ENCODE data around the gene ZNF837. TPM values are rescaled to one million over a fixed set of nuclear protein-coding genes. Genes with fewer than 3 reads are reported as not detected.

Gene ZNF837
- total RNA-seq, 1 donor from 2014 or later, result 2.4 TPM

DNA sequence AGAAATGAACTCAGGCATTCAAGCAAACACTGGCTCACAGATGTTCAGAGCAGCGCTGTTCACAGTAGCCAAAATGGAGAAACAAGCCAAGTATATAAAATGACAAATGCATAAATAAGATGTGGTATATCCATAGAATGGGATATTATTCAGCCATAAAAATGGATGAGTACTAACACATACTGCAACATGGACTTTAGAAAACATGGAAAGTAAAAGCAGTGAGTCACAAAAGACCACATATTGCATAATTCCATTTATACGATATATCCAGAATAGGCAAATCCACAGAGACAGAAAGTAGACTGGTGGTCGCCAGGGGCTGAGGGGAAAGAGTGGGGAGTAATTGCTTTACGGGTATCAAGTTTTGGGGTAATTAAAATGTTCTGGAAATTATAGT lies 6.6 kb downstream of the ZNF837 start:
- DNase-seq (ENCODE audit: low spot score in 2 of 2) (no peak), FAIRE-seq (no peak)

DNA sequence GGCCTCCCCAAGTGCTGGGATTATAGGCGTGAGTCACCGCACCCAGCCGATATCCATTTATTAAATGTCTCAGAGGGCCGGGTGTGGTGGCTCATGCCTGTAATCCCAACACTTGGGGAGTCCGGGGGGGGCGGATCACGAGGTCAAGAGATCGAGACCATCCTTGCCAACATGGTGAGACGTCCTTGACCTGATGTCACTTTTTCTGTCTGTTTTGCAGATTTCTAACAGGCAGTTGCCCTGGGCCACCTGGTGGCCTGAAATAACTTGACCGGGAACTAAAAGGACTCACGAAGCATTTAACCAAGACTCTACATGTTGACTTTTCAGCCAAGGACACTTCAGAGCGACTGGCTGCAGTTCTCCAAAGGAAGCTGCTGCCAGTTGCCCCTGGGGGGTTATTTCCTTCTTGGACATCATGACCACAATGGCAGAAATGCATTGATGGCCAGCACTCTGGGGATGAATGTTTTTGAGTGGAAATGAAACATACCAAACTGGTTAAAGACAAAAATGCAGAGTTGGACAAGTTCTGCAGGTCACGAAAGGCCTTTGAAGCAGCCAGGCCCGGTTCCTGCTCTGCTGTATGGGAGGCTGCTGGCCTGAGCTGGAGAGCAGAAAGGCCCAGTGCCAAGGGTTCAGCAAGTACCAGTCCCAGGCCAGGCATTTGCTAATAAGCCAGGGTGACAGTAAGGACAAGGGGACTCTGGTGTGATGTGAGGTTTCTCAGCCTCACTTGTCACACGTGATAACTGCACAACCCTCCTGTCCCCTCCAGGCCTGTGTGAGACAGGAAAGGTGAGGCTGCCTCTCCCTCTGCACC lies 8.3 kb downstream of the ZNF837 start:
- DNase-seq (ENCODE audit: low spot score in 2 of 2) (no peak), FAIRE-seq (no peak)

GRCh38 chr19:58368561-58369360 lies 12.1 kb downstream of the ZNF837 start:
- FAIRE-seq (no peak), DNase-seq (ENCODE audit: low spot score in 2 of 2) (no peak)

- DNase-seq (ENCODE audit: low spot score in 2 of 2), result no peak
- no peak for FAIRE-seq
Measured at GRCh38 chr19:58367698-58368454, 13.0 kb downstream of the ZNF837 start.

- no peak for FAIRE-seq
- no peak for DNase-seq (ENCODE audit: low spot score in 2 of 2)
Measured at GRCh38 chr19:58366585-58367430, 14.0 kb downstream of the ZNF837 start.

DNA sequence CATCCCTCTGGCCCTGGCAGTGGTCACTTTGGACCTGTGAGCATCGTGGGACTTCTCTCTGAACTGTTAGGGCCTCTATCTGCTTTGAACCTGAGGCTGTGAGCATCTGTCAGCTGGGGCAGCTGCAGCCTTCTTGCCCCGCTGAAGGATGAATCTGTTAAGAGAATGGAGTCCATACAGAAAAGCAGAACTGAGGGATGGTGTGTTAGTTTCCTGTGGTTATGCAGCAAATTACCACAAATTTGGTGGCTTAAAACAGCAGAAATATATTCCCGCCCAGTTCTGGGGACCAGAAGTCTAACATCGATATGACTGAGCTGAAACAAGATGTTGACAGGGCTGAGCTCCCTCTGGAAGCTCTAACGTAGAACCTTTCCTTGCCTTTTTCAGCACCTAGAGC lies 16.7 kb downstream of the ZNF837 start:
- FAIRE-seq (no peak), DNase-seq (ENCODE audit: low spot score in 2 of 2) (no peak)

- FAIRE-seq, result no peak
- peak; percentile 100 for DNase-seq (ENCODE audit: low spot score in 2 of 2)
Measured at GRCh38 chr19:58362272-58362994, 18.4 kb downstream of the ZNF837 start, which contains the start of gene ZNF497. TSS of gene ZNF497 (minus strand) at chr19:58362751. CDS start at chr19:58357635, 5,116 bp downstream.

- no peak for FAIRE-seq
- peak in 1 of 2 donors; percentile 71 for DNase-seq (ENCODE audit: low spot score in 2 of 2)
Measured at GRCh38 chr19:58361900-58362271, 18.9 kb downstream of the ZNF837 start.

DNA sequence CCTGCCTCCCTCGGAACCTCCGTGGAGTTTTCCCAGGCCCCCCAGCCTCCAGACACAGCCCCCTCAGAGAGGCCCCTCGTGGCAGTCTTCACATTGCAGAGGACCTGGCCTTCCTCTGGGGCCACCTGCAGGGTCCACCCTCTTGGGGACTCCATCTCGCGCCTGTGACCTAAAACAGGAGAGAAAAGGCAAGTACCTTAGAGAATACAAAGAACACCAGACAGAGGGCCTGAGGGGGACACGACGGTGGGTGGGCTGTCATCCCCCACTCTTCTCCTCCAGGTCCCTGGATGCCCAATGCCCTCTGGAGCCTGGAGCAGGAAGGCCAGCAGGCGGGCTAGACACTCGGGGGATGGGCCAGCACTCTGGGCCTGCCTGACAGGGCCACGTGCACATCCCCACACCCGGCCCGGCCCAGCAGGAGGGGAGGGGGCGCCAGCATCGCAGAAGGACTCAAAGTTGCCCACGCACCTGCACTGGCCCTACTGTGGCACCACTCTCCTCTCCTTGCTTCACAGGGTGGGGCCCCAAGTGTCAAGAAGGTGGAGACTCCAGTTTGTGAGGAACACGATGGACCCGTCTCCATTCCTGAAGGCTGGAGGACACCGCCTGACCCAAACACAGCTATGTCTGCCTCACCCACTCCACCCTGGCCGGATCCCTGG lies 23.2 kb downstream of the ZNF837 start:
- FAIRE-seq (no peak), DNase-seq (ENCODE audit: low spot score in 2 of 2) (no peak)

DNA sequence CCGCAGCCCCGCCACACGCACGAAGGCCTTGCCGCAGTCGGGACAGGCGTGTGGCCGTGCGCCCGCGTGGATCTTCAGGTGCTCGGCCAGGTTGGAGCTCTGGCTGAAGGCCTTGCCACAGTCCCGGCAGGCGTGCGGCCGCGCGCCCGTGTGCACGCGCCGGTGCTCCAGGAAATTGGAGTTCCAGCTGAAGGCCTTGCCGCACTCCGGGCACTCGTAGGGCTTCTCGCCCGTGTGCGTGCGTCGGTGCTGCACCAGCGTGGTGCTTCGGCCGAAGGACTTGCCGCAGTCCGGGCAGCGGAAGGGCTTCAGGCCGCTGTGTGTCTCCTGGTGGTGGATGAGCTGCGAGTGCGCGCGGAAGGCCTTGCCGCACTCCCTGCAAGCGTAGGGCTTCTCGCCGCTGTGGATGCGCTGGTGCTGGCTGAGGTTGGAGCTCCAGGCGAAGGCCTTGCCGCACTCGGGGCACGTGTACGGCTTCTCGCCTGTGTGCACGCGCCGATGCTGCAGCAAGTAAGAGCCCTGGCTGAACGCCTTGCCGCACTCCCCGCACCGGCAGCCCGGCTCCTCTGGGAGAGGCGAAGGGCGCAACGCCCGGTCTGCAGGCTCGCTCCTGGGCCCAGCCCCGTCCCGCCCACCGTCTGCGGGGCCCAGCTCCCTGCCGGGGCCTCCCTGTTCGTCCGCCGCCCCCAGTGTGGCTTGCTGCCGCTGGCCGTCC lies 23.9 kb downstream of the ZNF837 start:
- no peak for DNase-seq (ENCODE audit: low spot score in 2 of 2)
- no peak for FAIRE-seq

GRCh38 chr19:58355908-58356765 lies 24.7 kb downstream of the ZNF837 start:
- no peak for FAIRE-seq
- DNase-seq (ENCODE audit: low spot score in 2 of 2), result no peak

DNA sequence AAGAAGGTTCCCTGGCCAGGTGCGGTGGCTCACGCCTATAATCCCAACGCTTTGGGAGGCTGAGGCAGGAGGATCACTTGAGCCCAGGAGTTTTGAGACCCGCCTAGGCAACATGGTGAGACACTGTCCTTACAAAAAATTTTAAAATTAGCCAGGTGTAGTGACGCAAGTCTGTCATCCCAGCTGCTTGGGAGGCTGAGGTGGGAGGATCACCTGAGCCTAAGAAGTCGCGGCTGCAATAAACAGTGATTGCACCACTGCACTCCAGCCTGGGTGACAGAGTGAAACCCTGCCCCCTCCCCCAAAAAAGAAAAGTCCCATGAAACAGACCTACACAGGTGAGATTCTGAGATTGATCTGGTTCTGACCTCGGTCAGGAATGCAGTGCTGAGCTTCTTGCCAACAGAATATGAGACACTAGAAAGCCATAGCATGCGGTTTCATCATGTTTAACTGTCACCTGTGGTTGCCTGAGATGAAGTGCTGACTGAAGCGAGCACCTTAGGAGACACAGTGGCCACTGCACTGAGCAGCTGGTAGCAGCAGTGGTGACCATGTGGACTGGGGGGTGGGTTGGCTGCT lies 25.5 kb downstream of the ZNF837 start:
- DNase-seq (ENCODE audit: low spot score in 2 of 2), result no peak
- FAIRE-seq, result no peak

DNA sequence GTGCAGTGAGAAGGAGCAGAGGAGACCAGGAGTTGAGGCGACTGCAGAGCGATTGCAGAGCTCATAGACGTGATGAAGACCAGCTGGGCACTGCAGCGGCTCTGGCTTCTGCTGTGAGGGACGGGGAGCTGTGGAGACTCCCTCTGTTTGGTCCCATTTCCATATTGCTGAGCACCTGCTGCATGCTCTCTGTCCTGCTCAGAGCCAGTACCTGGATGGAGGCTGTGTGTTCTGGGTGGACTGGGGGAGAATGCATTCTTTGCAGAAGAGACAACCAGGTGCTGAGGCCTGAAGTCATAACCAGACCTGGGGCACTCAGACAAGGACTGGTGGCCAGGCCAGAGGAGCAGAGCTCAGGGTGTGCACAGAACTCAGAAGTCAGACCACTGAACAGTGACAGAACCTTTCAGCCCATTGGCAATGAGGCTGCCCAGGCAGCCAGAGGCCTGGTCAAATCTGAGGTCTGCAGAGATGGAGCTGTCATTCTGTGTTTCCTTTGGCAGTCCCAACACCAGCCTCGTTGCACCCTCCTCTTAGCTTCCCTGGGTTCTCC lies 26.3 kb downstream of the ZNF837 start:
- DNase-seq (ENCODE audit: low spot score in 2 of 2), result no peak
- FAIRE-seq, result no peak

GRCh38 chr19:58353717-58354477 lies 26.9 kb downstream of the ZNF837 start:
- FAIRE-seq (no peak), DNase-seq (ENCODE audit: low spot score in 2 of 2) (no peak)

GRCh38 chr19:58352760-58353671 lies 27.8 kb downstream of the ZNF837 start, which contains the start of gene A1BG:
TSS of gene A1BG (minus strand) at chr19:58353492. CDS start at chr19:58353437, 55 bp downstream.
- no peak for DNase-seq (ENCODE audit: low spot score in 2 of 2)
- no peak for FAIRE-seq
